ENCODE measurements around the gene DNAI2. TPM values are rescaled to one million over a fixed set of nuclear protein-coding genes. Genes with fewer than 3 reads are reported as not detected.
A peak's percentile ranks its signal among the peaks of the same experiment; 100 is the strongest.

The DNAI2 gene
- total RNA-seq, 1 experiment from 2014 or later, result not detected

GRCh38 chr17:74257311-74257710 is 16.7 kb upstream of the DNAI2 start:
- Histone ChIP-seq H3K27me3 (ENCODE audit: insufficient read depth, low read length) (no peaks in the 10 kb centered on the region), H3K4me3 (replicated peaks in 1 of 2; ENCODE audit: low read depth in 1 of 2, low read length in 2 of 2) (no peak overlapping the region), H3K9me3 (ENCODE audit: control insufficient read depth in 1 of 2, insufficient read depth in 1 of 2, low read depth in 1 of 2, low read length in 2 of 2) (no peaks in the 10 kb centered on the region), H3K4me2 (ENCODE audit: low read length) (no peak overlapping the region), H4K20me1 (ENCODE audit: insufficient read depth) (no peaks in the 10 kb centered on the region), H3K36me3 (ENCODE audit: control insufficient read depth in 1 of 2, insufficient read depth in 2 of 2, low read length in 2 of 2) (no peaks in the 10 kb centered on the region; a peak in 2 of 4 replicates), H3K9ac (ENCODE audit: low read length) (no peak overlapping the region), H3K79me2 (ENCODE audit: insufficient read depth, low read length) (no peaks in the 10 kb centered on the region), H2AFZ (ENCODE audit: low read depth, low read length, poor library complexity, severe bottlenecking) (no peak overlapping the region), H3K4me1 (ENCODE audit: control insufficient read depth in 1 of 2, insufficient read depth in 2 of 2, low read length in 2 of 2) (no peaks in the 10 kb centered on the region; a peak in 1 of 4 replicates), H3K9me2 (ENCODE audit: insufficient read depth) (no peaks in the 10 kb centered on the region), H3K27ac (ENCODE audit: low read depth, low read length) (no peak overlapping the region)
- CTCF ChIA-PET, result no interaction called here
- RAD21 ChIA-PET (ENCODE audit: low non-redundant PET in 1 of 2, low total read pairs in 2 of 2, uncharacterized antibody in 2 of 2, unreplicated experiment in 2 of 2), result no interaction called here
- BruUV-seq (replicated peaks), result no TSS peak
- intact Hi-C loops (cut with micrococcal nuclease), result no loop called here
- POLR2A ChIA-PET, result no interaction called here
- no peak for ATAC-seq
- TF ChIP-seq SRF (IDR thresholded peaks at IDR 0.05; ENCODE audit: low read depth) (no peak), CEBPB (IDR thresholded peaks at IDR 0.05; ENCODE audit: low read depth) (no peak), POLR2AphosphoS5 (IDR thresholded peaks at IDR 0.05; ENCODE audit: low read depth, low read length) (no peak)
- TF ChIP-seq, protein P1, sequence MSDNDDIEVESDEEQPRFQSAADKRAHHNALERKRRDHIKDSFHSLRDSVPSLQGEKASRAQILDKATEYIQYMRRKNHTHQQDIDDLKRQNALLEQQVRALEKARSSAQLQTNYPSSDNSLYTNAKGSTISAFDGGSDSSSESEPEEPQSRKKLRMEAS (IDR thresholded peaks at IDR 0.05), result no peak
- no peak for DNase-seq (ENCODE audit: low read depth, low spot score)

- Histone ChIP-seq H3K4me1 (ENCODE audit: control insufficient read depth in 1 of 2, insufficient read depth in 2 of 2, low read length in 2 of 2) (no peaks in the 10 kb centered on the region; a peak in 1 of 4 replicates), H2AFZ (ENCODE audit: low read depth, low read length, poor library complexity, severe bottlenecking) (no peak overlapping the region), H3K9me2 (ENCODE audit: insufficient read depth) (no peaks in the 10 kb centered on the region), H3K9ac (ENCODE audit: low read length) (no peak overlapping the region), H3K79me2 (ENCODE audit: insufficient read depth, low read length) (no peaks in the 10 kb centered on the region), H3K9me3 (ENCODE audit: control insufficient read depth in 1 of 2, insufficient read depth in 1 of 2, low read depth in 1 of 2, low read length in 2 of 2) (no peaks in the 10 kb centered on the region), H3K27me3 (ENCODE audit: insufficient read depth, low read length) (no peaks in the 10 kb centered on the region), H3K4me3 (replicated peaks in 1 of 2; ENCODE audit: low read depth in 1 of 2, low read length in 2 of 2) (no peak overlapping the region), H4K20me1 (ENCODE audit: insufficient read depth) (no peaks in the 10 kb centered on the region), H3K36me3 (ENCODE audit: control insufficient read depth in 1 of 2, insufficient read depth in 2 of 2, low read length in 2 of 2) (no peaks in the 10 kb centered on the region), H3K4me2 (ENCODE audit: low read length) (no peak overlapping the region), H3K27ac (ENCODE audit: low read depth, low read length) (no peak overlapping the region)
- TF ChIP-seq SP1 (IDR thresholded peaks at IDR 0.05; ENCODE audit: low read depth) (no peak), EGR1 (IDR thresholded peaks at IDR 0.05; ENCODE audit: low read depth) (no peak), ELF1 (IDR thresholded peaks at IDR 0.05; ENCODE audit: borderline replicate concordance, low read depth) (no peak), ZNF274 (IDR thresholded peaks at IDR 0.05; ENCODE audit: low read depth, low read length) (no peak), FOSL1 (IDR thresholded peaks at IDR 0.05; ENCODE audit: low read depth) (no peak), CEBPB (IDR thresholded peaks at IDR 0.05; ENCODE audit: low read depth) (no peak), EZH2phosphoT487 (IDR thresholded peaks at IDR 0.05; ENCODE audit: borderline replicate concordance) (no peak), YY1 (IDR thresholded peaks at IDR 0.05; ENCODE audit: extremely low read depth, insufficient replicate concordance, low read depth, low read length) (no peak)
- ChIA-PET POLR2A (no interaction called here), CTCF (interaction anchor here (1.5 kb wide), 1 partner anchor 25 kb away, joined by 3 read pairs; no protein-coding TSS in a partner anchor), RAD21 (ENCODE audit: low non-redundant PET in 1 of 2, low total read pairs in 2 of 2, uncharacterized antibody in 2 of 2, unreplicated experiment in 2 of 2) (no interaction called here)
- no TSS peak for BruUV-seq (replicated peaks)
- intact Hi-C loops (cut with micrococcal nuclease), result no loop called here
- ATAC-seq (peak; percentile 53; the same call in 1 of the 2 replicates), DNase-seq (ENCODE audit: low read depth, low spot score) (no peak)
These were observed 14.1 kb upstream of the DNAI2 start for GRCh38 chr17:74259667-74260524.

Measured in HCT116 (cell line).